HL-60 (cell line): ENCODE measurements around the gene FBXO28.

Experiments used
- CTCF ChIP-seq: IDR thresholded peaks from one replicate; pipeline ENCODE4 v1.5.1; 2011; ENCODE audit warnings: low read length, control low read depth, inconsistent platforms; ENCODE audit not compliant: insufficient read depth
- GABPA ChIP-seq: IDR thresholded peaks from 2 replicates; pipeline ENCODE4 v1.6.1; 2012; ENCODE audit warnings: low read depth
- POLR2AphosphoS5 ChIP-seq: IDR thresholded peaks from 2 replicates; pipeline ENCODE4 v1.6.1; 2012; ENCODE audit warnings: low read depth
- SPI1 ChIP-seq: IDR thresholded peaks from 2 replicates; pipeline ENCODE4 v1.6.1; 2012; ENCODE audit warnings: low read depth, mild to moderate bottlenecking, borderline replicate concordance
- TF ChIP-seq, protein P1 (sequence below): IDR thresholded peaks from 2 replicates; pipeline ENCODE4 v1.6.1; 2012; ENCODE audit warnings: low read depth; ENCODE audit not compliant: insufficient replicate concordance

GRCh38 chr1:224193319-224193966 lies 79.5 kb downstream of the FBXO28 start:
- TF ChIP-seq CTCF (no peak), GABPA (no peak), SPI1 (no peak), POLR2AphosphoS5 (no peak)
- TF ChIP-seq, protein P1, sequence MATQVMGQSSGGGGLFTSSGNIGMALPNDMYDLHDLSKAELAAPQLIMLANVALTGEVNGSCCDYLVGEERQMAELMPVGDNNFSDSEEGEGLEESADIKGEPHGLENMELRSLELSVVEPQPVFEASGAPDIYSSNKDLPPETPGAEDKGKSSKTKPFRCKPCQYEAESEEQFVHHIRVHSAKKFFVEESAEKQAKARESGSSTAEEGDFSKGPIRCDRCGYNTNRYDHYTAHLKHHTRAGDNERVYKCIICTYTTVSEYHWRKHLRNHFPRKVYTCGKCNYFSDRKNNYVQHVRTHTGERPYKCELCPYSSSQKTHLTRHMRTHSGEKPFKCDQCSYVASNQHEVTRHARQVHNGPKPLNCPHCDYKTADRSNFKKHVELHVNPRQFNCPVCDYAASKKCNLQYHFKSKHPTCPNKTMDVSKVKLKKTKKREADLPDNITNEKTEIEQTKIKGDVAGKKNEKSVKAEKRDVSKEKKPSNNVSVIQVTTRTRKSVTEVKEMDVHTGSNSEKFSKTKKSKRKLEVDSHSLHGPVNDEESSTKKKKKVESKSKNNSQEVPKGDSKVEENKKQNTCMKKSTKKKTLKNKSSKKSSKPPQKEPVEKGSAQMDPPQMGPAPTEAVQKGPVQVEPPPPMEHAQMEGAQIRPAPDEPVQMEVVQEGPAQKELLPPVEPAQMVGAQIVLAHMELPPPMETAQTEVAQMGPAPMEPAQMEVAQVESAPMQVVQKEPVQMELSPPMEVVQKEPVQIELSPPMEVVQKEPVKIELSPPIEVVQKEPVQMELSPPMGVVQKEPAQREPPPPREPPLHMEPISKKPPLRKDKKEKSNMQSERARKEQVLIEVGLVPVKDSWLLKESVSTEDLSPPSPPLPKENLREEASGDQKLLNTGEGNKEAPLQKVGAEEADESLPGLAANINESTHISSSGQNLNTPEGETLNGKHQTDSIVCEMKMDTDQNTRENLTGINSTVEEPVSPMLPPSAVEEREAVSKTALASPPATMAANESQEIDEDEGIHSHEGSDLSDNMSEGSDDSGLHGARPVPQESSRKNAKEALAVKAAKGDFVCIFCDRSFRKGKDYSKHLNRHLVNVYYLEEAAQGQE, result no peak
